HepG2 (cell line): ENCODE measurements around the gene TMEM220. TPM values are rescaled to one million over a fixed set of nuclear protein-coding genes. Genes with fewer than 3 reads are reported as not detected.

Source experiments
- ATAC-seq: fragments of 200-7000 bp; cut with Tn5 transposase; 3 replicates; pipeline ENCODE4 v1.9.1; 2020; ENCODE audit warnings: mild to moderate bottlenecking, moderate library complexity
- BruUV-seq: library from RNA; stranded (reverse); fragments of 400-500 nt; replicated peaks from 2 replicates; lab custom pipeline; 2021; lab: Mats Ljungman, UMichigan
- CTCF ChIA-PET: fragments of 300-600 bp; formaldehyde crosslinking; extraction: SDS; loops from one replicate; lab custom pipeline; 2021; ENCODE audit warnings: low total read pairs, inconsistent platforms, low intra/inter-chr PET ratio; lab: Yijun Ruan, JAX
- POLR2A ChIA-PET: fragments of 350-600 bp; sonication (Branson Sonifier 250); formaldehyde crosslinking; loops from one replicate; lab custom pipeline; 2020; ENCODE audit warnings: antibody characterized with exemption, inconsistent platforms; lab: Yijun Ruan, JAX
- DNase-seq: peaks from one replicate; pipeline ENCODE4 v3.0.0-alpha.2; 2015; ENCODE audit warnings: low spot score
- FAIRE-seq: peaks from 3 replicates; lab custom pipeline; 2011; peaks lifted over from hg19 to GRCh38; lab: Jason Lieb, UNC
- H2AFZ ChIP-seq: one replicate; pipeline ENCODE4 v1.6.1; 2011; ENCODE audit warnings: low read length, inconsistent platforms
- H3K27ac ChIP-seq: fragments of 300-600 bp; 3 replicates; pipeline ENCODE4 v1.8.0; 2011; ENCODE audit warnings: mixed run types, mild to moderate bottlenecking, mixed read lengths, low read length, inconsistent platforms; ENCODE audit not compliant: insufficient read depth; ENCODE audit errors: extremely low read length
- H3K27me3 ChIP-seq, 2 experiments: fragments of 200-600 bp in 1 of 2; 2 replicates in 1 of 2; 3 replicates in 1 of 2; pipeline versions ENCODE4 v1.6.0 to v1.8.0; 2011; ENCODE audit warnings: low read length in 2 of 2, mild to moderate bottlenecking in 2 of 2, moderate library complexity in 2 of 2, inconsistent platforms in 1 of 2; ENCODE audit not compliant: insufficient read depth in 2 of 2, control insufficient read depth in 1 of 2
- H3K36me3 ChIP-seq, 2 experiments: fragments of 200-600 bp in 1 of 2; replicated peaks in 1 of 2; 2 replicates in 1 of 2; 3 replicates in 1 of 2; pipeline versions ENCODE4 v1.5.1 to v1.8.0; 2011; ENCODE audit warnings: low read length in 2 of 2, inconsistent platforms in 1 of 2; ENCODE audit not compliant: insufficient read depth in 2 of 2, control insufficient read depth in 1 of 2
- H3K4me1 ChIP-seq: 2 replicates; pipeline ENCODE4 v1.5.1; 2012; ENCODE audit warnings: low read length, inconsistent platforms; ENCODE audit not compliant: insufficient read depth
- H3K4me2 ChIP-seq: 2 replicates; pipeline ENCODE4 v1.6.0; 2011; ENCODE audit warnings: low read depth, low read length, inconsistent platforms
- H3K4me3 ChIP-seq, 3 experiments: fragments of 200-600 bp in 1 of 3; sonication (generic), shearing (Covaris generic) in 1 of 3; replicated peaks in 1 of 3; 2 replicates each; pipeline ENCODE4 v1.5.1; 2011 to 2016; ENCODE audit warnings: low read length in 3 of 3, inconsistent platforms in 2 of 3, low read depth in 2 of 3, mild to moderate bottlenecking in 2 of 3, control low read depth in 1 of 3, mixed read lengths in 1 of 3; ENCODE audit not compliant: insufficient read depth in 1 of 3
- H3K79me2 ChIP-seq: one replicate; pipeline ENCODE4 v1.6.1; 2011; ENCODE audit warnings: low read length, inconsistent platforms; ENCODE audit not compliant: insufficient read depth
- H3K9ac ChIP-seq: 2 replicates; pipeline ENCODE4 v1.6.0; 2011; ENCODE audit warnings: mild to moderate bottlenecking, low read depth, low read length, inconsistent platforms; ENCODE audit not compliant: insufficient read depth
- H3K9me3 ChIP-seq: 2 replicates; pipeline ENCODE4 v1.5.1; 2012; ENCODE audit warnings: mild to moderate bottlenecking, low read length
- H4K20me1 ChIP-seq: 2 replicates; pipeline ENCODE4 v1.6.0; 2011; ENCODE audit warnings: inconsistent platforms, mild to moderate bottlenecking, low read length, moderate library complexity; ENCODE audit not compliant: insufficient read depth
- BRD4 ChIP-seq: sonication (generic); formaldehyde crosslinking; IDR thresholded peaks from 2 replicates; pipeline ENCODE4 v1.4.0; 2020; ENCODE audit warnings: missing genetic modification reagents
- CCDC6 ChIP-seq: sonication (generic); formaldehyde crosslinking; IDR thresholded peaks from 2 replicates; pipeline ENCODE4 v1.8.1; 2022; ENCODE audit warnings: mild to moderate bottlenecking, missing genetic modification reagents, moderate library complexity
- PAF1 ChIP-seq: IDR thresholded peaks from 2 replicates; pipeline ENCODE4 v1.6.1; 2016; ENCODE audit warnings: missing genetic modification reagents, missing compliant biosample characterization
- PITX1 ChIP-seq: sonication (generic); formaldehyde crosslinking; IDR thresholded peaks from 2 replicates; pipeline ENCODE4 v1.5.1; 2020; ENCODE audit warnings: mild to moderate bottlenecking, missing genetic modification reagents
- RBM22 ChIP-seq: fragments of 200-400 bp; formaldehyde crosslinking; optimal IDR thresholded peaks from 2 replicates; pipeline ENCODE3; 2017; ENCODE audit warnings: mild to moderate bottlenecking, low read length, moderate library complexity
- SMAD9 ChIP-seq: sonication (generic); formaldehyde crosslinking; IDR thresholded peaks from 2 replicates; pipeline ENCODE4 v1.5.1; 2020; ENCODE audit warnings: mild to moderate bottlenecking, missing genetic modification reagents
- ZFP82 ChIP-seq: sonication (generic); formaldehyde crosslinking; IDR thresholded peaks from 2 replicates; pipeline ENCODE4 v1.5.1; 2020; ENCODE audit warnings: mild to moderate bottlenecking, missing genetic modification reagents, borderline replicate concordance
- ZNF549 ChIP-seq: sonication (generic); formaldehyde crosslinking; IDR thresholded peaks from 2 replicates; pipeline ENCODE4 v1.5.0; 2020; ENCODE audit warnings: missing genetic modification reagents
- ZNF563 ChIP-seq: sonication (generic); formaldehyde crosslinking; IDR thresholded peaks from 2 replicates; pipeline ENCODE4 v1.8.0; 2022; ENCODE audit warnings: mild to moderate bottlenecking, moderate library complexity, missing genetic modification reagents
- ZNF614 ChIP-seq: IDR thresholded peaks from 2 replicates; pipeline ENCODE4 v1.6.1; 2018; ENCODE audit warnings: missing biosample characterization, missing genetic modification reagents, inconsistent platforms, borderline replicate concordance
- ZNF766 ChIP-seq: sonication (generic); formaldehyde crosslinking; IDR thresholded peaks from 2 replicates; pipeline ENCODE4 v1.5.0; 2020; ENCODE audit warnings: missing genetic modification reagents, borderline replicate concordance
- ZNF850 ChIP-seq: sonication (generic); formaldehyde crosslinking; conservative IDR thresholded peaks from 2 replicates; pipeline ENCODE4 v1.9.0; 2021; ENCODE audit warnings: mild to moderate bottlenecking, missing genetic modification reagents
- WGBS: methylation state at CpG from one replicate; pipeline ENCODE4 v1.1.6; 2017; ENCODE audit warnings: low lambda C conversion rate; 5-methylcytosine and 5-hydroxymethylcytosine counted together
- in situ Hi-C: cut with HindIII; loops from 2 replicates; pipeline ENCODE4 v1.10.0; 2017; ENCODE audit warnings: low pct_unique_long_range_greater_than_20kb; ENCODE audit not compliant: extremely low pct_ligation_motif_present
- intact Hi-C: fragments of 100-400 bp; cut with micrococcal nuclease; formaldehyde crosslinking; loops from one replicate; pipeline ENCODE4 v1.10.0; 2022; ENCODE audit not compliant: unreplicated experiment
- polyA plus RNA-seq, 8 experiments: library from polyadenylated mRNA; depleted of rRNA in 3 of 8; stranded (reverse) in 7 of 8; unstranded in 1 of 8; fragments of >200 nt; fragmentation: Illumina TruSeq in 4 of 8; extraction: Trizol in 4 of 8; gene quantifications; 2 replicates each; pipeline versions ENCODE4 v1.2.1 to v1.2.3, GENCODE V29; 2011 to 2016; ENCODE audit warnings: low read depth in 4 of 8, missing spikeins in 1 of 8, mixed read lengths in 1 of 8; ENCODE audit not compliant: insufficient read depth in 1 of 8
- total RNA-seq, 5 experiments: library from RNA; depleted of rRNA; stranded (reverse); fragments of >200 nt; fragmentation: Illumina TruSeq; extraction: Trizol; gene quantifications; 2 replicates each; pipeline ENCODE4 v1.2.3, GENCODE V29; 2016; ENCODE audit warnings: low read depth in 1 of 5
- TF ChIP-seq, protein P1 (sequence below): sonication (generic); formaldehyde crosslinking; IDR thresholded peaks from 2 replicates; pipeline ENCODE4 v1.4.0; 2020; ENCODE audit warnings: mild to moderate bottlenecking, missing genetic modification reagents
- TF ChIP-seq, protein P2 (sequence below): sonication (generic); formaldehyde crosslinking; IDR thresholded peaks from 2 replicates; pipeline ENCODE4 v1.8.0; 2022; ENCODE audit warnings: mild to moderate bottlenecking, missing genetic modification reagents, moderate library complexity

TMEM220 gene
- total and polyA plus RNA-seq, 2 of the 13 experiments (the other 11 are each of a cell fraction or from before 2014, with no cell fraction given) = 1.3 to 2.2 TPM

GRCh38 chr17:10743316-10744009, 13.6 kb upstream of the TMEM220 start:
- FAIRE-seq = no peak
- no peak for DNase-seq
- Histone ChIP-seq H3K27ac (no peak overlapping the region), H3K27me3 (peaks cover 0 to 16% of the 10 kb centered on the region in 2 experiments; a peak in 2 of 5 replicates), H3K4me3 (no peak overlapping the region), H3K36me3 (no peaks in the 10 kb centered on the region), H3K79me2 (no peaks in the 10 kb centered on the region)
- POLR2A ChIA-PET = interaction anchor here (0.7 kb wide), 1 partner anchor 241 kb away, joined by 6 read pairs; no protein-coding TSS in a partner anchor
- in situ Hi-C loops = no loop called here
- CTCF ChIA-PET = no interaction called here
- TF ChIP-seq, protein P1, sequence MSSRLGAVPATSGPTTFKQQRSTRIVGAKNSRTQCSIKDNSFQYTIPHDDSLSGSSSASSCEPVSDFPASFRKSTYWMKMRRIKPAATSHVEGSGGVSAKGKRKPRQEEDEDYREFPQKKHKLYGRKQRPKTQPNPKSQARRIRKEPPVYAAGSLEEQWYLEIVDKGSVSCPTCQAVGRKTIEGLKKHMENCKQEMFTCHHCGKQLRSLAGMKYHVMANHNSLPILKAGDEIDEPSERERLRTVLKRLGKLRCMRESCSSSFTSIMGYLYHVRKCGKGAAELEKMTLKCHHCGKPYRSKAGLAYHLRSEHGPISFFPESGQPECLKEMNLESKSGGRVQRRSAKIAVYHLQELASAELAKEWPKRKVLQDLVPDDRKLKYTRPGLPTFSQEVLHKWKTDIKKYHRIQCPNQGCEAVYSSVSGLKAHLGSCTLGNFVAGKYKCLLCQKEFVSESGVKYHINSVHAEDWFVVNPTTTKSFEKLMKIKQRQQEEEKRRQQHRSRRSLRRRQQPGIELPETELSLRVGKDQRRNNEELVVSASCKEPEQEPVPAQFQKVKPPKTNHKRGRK (CRISPR knock-in tag) = 0 out of 2 replicates have a peak, but pooled peaks have one; percentile 67
- TF ChIP-seq SMAD9 (CRISPR knock-in tag) = no peak
- TF ChIP-seq, all 625 proteins: peak for 1
- Histone ChIP-seq H3K4me1 (peaks cover 27% of the 10 kb centered on the region), H2AFZ (no peak overlapping the region), H3K4me2 (no peak overlapping the region), H3K9me3 (no peaks in the 10 kb centered on the region), H4K20me1 (no peaks in the 10 kb centered on the region), H3K9ac (no peak overlapping the region)
- intact Hi-C loops = no loop called here
- BruUV-seq = no TSS peak
- no peak for ATAC-seq
- 52% methylated on average over 8 of the region's 8 CpGs for WGBS

DNA sequence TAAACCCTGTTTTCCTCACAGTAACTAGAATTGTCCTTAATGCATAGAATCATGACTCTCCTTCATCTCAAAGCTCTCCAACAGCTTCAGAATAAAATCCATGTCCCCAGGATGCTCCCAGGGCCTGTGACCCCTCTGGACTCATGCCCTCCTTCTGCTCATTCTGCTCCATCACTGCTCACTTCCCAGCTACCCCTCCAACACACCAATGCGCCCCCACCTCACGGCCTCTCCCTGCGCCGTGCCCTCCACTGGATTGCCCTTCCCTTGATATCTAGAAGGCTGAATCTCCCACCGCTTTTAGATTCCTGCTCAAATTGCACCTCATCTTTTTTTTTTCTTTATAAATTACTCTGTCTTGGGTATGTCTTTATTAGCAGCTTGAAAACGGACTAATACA, 12.6 kb upstream of the TMEM220 start:
- Histone ChIP-seq H3K27me3 (peaks cover 0 to 13% of the 10 kb centered on the region in 2 experiments; a peak in 2 of 5 replicates), H3K4me2 (no peak overlapping the region), H3K9ac (no peak overlapping the region), H3K4me1 (peaks cover 37% of the 10 kb centered on the region), H3K36me3 (no peaks in the 10 kb centered on the region), H3K4me3 (no peak overlapping the region), H2AFZ (no peak overlapping the region), H3K79me2 (no peaks in the 10 kb centered on the region), H4K20me1 (no peaks in the 10 kb centered on the region), H3K9me3 (no peaks in the 10 kb centered on the region), H3K27ac (no peak overlapping the region)
- no TSS peak for BruUV-seq
- in situ Hi-C loops = no loop called here
- ATAC-seq = no peak
- ChIA-PET POLR2A (interaction anchor here (0.7 kb wide), 1 partner anchor 13 kb away, joined by 3 read pairs; the partner anchor contains the start of gene TMEM220), CTCF (no interaction called here)
- FAIRE-seq = no peak
- no peak for DNase-seq
- WGBS = 50% methylated on average over 6 of the region's 6 CpGs
- intact Hi-C loops = no loop called here
- no peak for TF ChIP-seq PITX1
- TF ChIP-seq RBM22 = no peak
- no peak for TF ChIP-seq PAF1 (CRISPR knock-in tag)
- no peak for TF ChIP-seq BRD4
- no peak for TF ChIP-seq ZFP82
- TF ChIP-seq ZNF563 = no peak
- no peak for TF ChIP-seq ZNF614
- no peak for TF ChIP-seq ZNF850 (CRISPR knock-in tag)
- no peak for TF ChIP-seq ZNF549 (CRISPR knock-in tag)
- TF ChIP-seq, protein P2, sequence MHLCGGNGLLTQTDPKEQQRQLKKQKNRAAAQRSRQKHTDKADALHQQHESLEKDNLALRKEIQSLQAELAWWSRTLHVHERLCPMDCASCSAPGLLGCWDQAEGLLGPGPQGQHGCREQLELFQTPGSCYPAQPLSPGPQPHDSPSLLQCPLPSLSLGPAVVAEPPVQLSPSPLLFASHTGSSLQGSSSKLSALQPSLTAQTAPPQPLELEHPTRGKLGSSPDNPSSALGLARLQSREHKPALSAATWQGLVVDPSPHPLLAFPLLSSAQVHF (CRISPR knock-in tag) = no peak
- TF ChIP-seq CCDC6 (CRISPR knock-in tag) = no peak
- TF ChIP-seq ZNF766 (CRISPR knock-in tag) = no peak
